Activated CD4-positive, alpha-beta T cell treated with anti-CD3 and anti-CD28 coated beads for 36 hours (primary cell): ENCODE data around the gene TTC39C. TPM values are rescaled to one million over a fixed set of nuclear protein-coding genes. Genes with fewer than 3 reads are reported as not detected.
A peak's percentile ranks its signal among the peaks of the same experiment; 100 is the strongest.

Source experiments
- ATAC-seq: fragments of 200-7000 bp; cut with Tn5 transposase; one replicate; pipeline ENCODE4 v1.10.0; 2021; ENCODE audit warnings: mild to moderate bottlenecking, moderate library complexity
- CTCF ChIA-PET: fragments of 350-600 bp; sonication (Branson Sonifier 250); formaldehyde crosslinking; loops from one replicate; lab custom pipeline; 2021; ENCODE audit warnings: antibody characterized with exemption; lab: Charles Lee
- POLR2A ChIA-PET: fragments of 350-600 bp; sonication (Branson Sonifier 250); formaldehyde crosslinking; loops from one replicate; lab custom pipeline; 2021; ENCODE audit warnings: antibody characterized with exemption, inconsistent platforms; lab: Charles Lee
- DNase-seq: peaks from one replicate; pipeline ENCODE4 v3.0.0-alpha.2; 2020
- H3K27ac Mint-ChIP-seq: one replicate; pipeline ENCODE4 v1.8.0; 2021; ENCODE audit warnings: mixed read lengths
- H3K27me3 Mint-ChIP-seq: one replicate; pipeline ENCODE4 v1.8.0; 2021; ENCODE audit warnings: mixed read lengths
- H3K36me3 Mint-ChIP-seq: one replicate; pipeline ENCODE4 v1.8.0; 2021; ENCODE audit warnings: low read depth, mixed read lengths
- H3K4me1 Mint-ChIP-seq: one replicate; pipeline ENCODE4 v1.8.0; 2021; ENCODE audit warnings: mixed read lengths
- H3K4me3 Mint-ChIP-seq: one replicate; pipeline ENCODE4 v1.8.0; 2021; ENCODE audit warnings: mild to moderate bottlenecking, moderate library complexity, mixed read lengths
- H3K9me3 Mint-ChIP-seq: one replicate; pipeline ENCODE4 v1.8.0; 2021; ENCODE audit warnings: low read depth, mixed read lengths
- intact Hi-C, 2 experiments: fragments of 100-400 bp; cut with DNase I in 1 of 2; cut with micrococcal nuclease in 1 of 2; formaldehyde crosslinking; loops; one replicate each; pipeline versions ENCODE4 v1.14.2 to v1.15.1; 2022 to 2024; cut with DNase I, micrococcal nuclease
- total RNA-seq, 2 experiments: library from RNA; stranded (reverse); gene quantifications; one replicate each; pipeline ENCODE4 v1.2.3, GENCODE V29; 2021

The TTC39C gene
- total RNA-seq, 2 experiments from 2014 or later, result 22.2 to 28.6 TPM

DNA sequence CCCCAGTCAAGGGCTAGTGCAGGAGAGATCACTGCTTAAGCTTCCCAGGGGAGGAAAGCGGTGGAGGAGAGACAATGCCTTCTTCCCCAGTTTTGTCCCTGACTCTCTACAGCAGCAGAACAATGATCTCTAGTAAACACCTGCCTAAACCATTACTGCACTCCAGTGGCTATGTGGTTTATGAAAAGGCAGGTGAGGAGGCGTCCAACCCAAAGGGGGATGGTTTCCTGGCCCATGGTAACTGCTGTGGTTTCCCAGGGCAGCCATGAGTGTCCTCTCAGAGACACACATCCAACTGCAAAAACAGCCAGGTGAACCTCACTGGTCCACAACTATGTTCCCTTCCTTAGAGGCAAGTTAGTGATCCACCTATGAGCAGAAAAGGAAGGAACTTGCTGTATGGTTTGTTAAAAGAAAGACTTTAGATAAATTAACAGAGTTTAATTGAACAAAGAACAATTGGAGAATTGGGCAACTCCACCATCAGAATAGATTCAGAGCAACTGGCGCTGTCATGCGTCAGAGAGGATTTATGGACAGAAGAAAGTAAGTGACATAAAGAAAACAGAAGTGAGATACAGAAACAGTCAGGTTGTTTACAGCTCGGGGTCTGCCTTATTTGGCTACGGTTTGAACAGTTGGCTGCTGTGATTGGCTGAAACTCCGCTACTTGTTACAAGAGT is 4.8 kb upstream of the TTC39C start:
- no peaks in the 10 kb centered on the region for H3K9me3 Mint-ChIP-seq
- H3K36me3 Mint-ChIP-seq, result no peaks in the 10 kb centered on the region
- peak; percentile 10 for ATAC-seq
- POLR2A ChIA-PET, result no interaction called here
- peaks cover 7% of the 10 kb centered on the region for H3K27me3 Mint-ChIP-seq
- CTCF ChIA-PET, result interaction anchor here (1.0 to 1.3 kb wide), 2 partner anchors 11 to 17 kb away, joined by 3 to 5 read pairs; no protein-coding TSS in a partner anchor
- H3K27ac Mint-ChIP-seq, result peak overlapping the region; percentile 40
- intact Hi-C loops, result loop anchor here in 1 of 2 experiments (10.0 kb wide), 3 partner anchors 355 to 775 kb away; partner anchors contain the start of gene RMC1
- DNase-seq, result peak; percentile 54
- H3K4me3 Mint-ChIP-seq, result no peak overlapping the region
- peaks cover 60% of the 10 kb centered on the region for H3K4me1 Mint-ChIP-seq

- peaks cover 59% of the 10 kb centered on the region for H3K4me1 Mint-ChIP-seq
- H3K36me3 Mint-ChIP-seq, result no peaks in the 10 kb centered on the region
- CTCF ChIA-PET, result interaction anchor here (0.6 kb wide), 1 partner anchor 161 kb away, joined by 3 read pairs; no protein-coding TSS in a partner anchor
- no peak for ATAC-seq
- H3K27me3 Mint-ChIP-seq, result peaks cover 7% of the 10 kb centered on the region
- POLR2A ChIA-PET, result interaction anchor here (1.1 kb wide), 1 partner anchor 33 kb away, joined by 3 read pairs; no protein-coding TSS in a partner anchor
- DNase-seq, result no peak
- intact Hi-C loops, result loop anchor here in 1 of 2 experiments (10.0 kb wide), 3 partner anchors 354 to 776 kb away; partner anchors contain the start of gene RMC1
- no peak overlapping the region for H3K27ac Mint-ChIP-seq
- no peak overlapping the region for H3K4me3 Mint-ChIP-seq
- no peaks in the 10 kb centered on the region for H3K9me3 Mint-ChIP-seq
Measured at GRCh38 chr18:24010673-24011072, 3.9 kb upstream of the TTC39C start.

GRCh38 chr18:24011123-24011917 is 3.2 kb upstream of the TTC39C start:
- Mint-ChIP-seq H3K36me3 (no peaks in the 10 kb centered on the region), H3K4me3 (peak overlapping the region; percentile 59), H3K27me3 (peaks cover 7% of the 10 kb centered on the region), H3K9me3 (no peaks in the 10 kb centered on the region), H3K4me1 (peaks cover 61% of the 10 kb centered on the region), H3K27ac (peak overlapping the region; percentile 79)
- CTCF ChIA-PET, result no interaction called here
- POLR2A ChIA-PET, result interaction anchor here (0.6 to 1.1 kb wide), 2 partner anchors 33 to 82 kb away, joined by 3 read pairs; no protein-coding TSS in a partner anchor
- DNase-seq, result peak; percentile 26
- intact Hi-C loops, result loop anchor here in 1 of 2 experiments (10.0 kb wide), 3 partner anchors 353 to 777 kb away; partner anchors contain the start of gene RMC1
- no peak for ATAC-seq

DNA sequence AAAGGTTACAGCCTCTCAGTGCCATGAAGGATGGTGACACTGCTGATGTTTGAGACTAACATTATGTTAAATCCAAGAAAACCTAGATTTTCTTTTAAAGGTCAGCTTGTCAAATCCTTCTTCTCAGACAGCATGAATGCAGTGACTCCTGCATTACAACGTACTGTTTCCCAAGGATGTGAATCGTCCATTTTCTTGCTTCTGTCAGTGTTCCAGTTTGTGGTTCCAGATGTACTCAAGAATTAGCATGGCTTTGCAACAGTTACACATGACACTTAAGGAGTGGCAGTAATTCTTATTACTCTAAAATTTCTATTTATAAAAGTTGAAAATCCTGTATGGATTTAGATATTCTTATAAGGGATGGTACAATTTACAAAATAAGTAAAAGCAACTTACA is 1.5 kb upstream of the TTC39C start:
- Mint-ChIP-seq H3K9me3 (no peaks in the 10 kb centered on the region), H3K4me3 (peak overlapping the region; percentile 59), H3K27ac (peak overlapping the region; percentile 79), H3K4me1 (peaks cover 70% of the 10 kb centered on the region), H3K27me3 (peaks cover 7% of the 10 kb centered on the region), H3K36me3 (no peaks in the 10 kb centered on the region)
- ChIA-PET CTCF (interaction anchor here (1.0 kb wide), 2 partner anchors 9 to 94 kb away, joined by 3 read pairs; no protein-coding TSS in a partner anchor), POLR2A (interaction anchor here (0.9 to 2.1 kb wide), 2 partner anchors 38 to 70 kb away, joined by 4 to 5 read pairs; no protein-coding TSS in a partner anchor)
- intact Hi-C loops, result loop anchor here (2.0 to 10.0 kb wide), 5 partner anchors 20 to 778 kb away; partner anchors contain the start of gene RMC1 (in 1 of the 2)
- no peak for ATAC-seq
- DNase-seq, result no peak

GRCh38 chr18:24014986-24015638 is 558 bp downstream of the TTC39C start:
- H3K27me3 Mint-ChIP-seq, result no peaks in the 10 kb centered on the region
- H3K36me3 Mint-ChIP-seq, result peaks cover 3% of the 10 kb centered on the region
- H3K4me3 Mint-ChIP-seq, result peak overlapping the region; percentile 94
- ChIA-PET POLR2A (interaction anchor here (2.1 kb wide), 1 partner anchor 72 kb away, joined by 5 read pairs; no protein-coding TSS in a partner anchor), CTCF (interaction anchor here (1.0 to 1.2 kb wide), 2 partner anchors 12 to 26 kb away, joined by 3 read pairs; no protein-coding TSS in a partner anchor)
- peak overlapping the region; percentile 84 for H3K27ac Mint-ChIP-seq
- DNase-seq (peak; percentile 74), ATAC-seq (peak; percentile 10)
- H3K9me3 Mint-ChIP-seq, result no peaks in the 10 kb centered on the region
- intact Hi-C loops, result loop anchor here (1.0 to 10.0 kb wide), 11 partner anchors 23 to 780 kb away; partner anchors contain the start of genes NPC1 (in 1 of the 2) and RMC1 (in 1 of the 2)
- peaks cover 70% of the 10 kb centered on the region for H3K4me1 Mint-ChIP-seq

DNA sequence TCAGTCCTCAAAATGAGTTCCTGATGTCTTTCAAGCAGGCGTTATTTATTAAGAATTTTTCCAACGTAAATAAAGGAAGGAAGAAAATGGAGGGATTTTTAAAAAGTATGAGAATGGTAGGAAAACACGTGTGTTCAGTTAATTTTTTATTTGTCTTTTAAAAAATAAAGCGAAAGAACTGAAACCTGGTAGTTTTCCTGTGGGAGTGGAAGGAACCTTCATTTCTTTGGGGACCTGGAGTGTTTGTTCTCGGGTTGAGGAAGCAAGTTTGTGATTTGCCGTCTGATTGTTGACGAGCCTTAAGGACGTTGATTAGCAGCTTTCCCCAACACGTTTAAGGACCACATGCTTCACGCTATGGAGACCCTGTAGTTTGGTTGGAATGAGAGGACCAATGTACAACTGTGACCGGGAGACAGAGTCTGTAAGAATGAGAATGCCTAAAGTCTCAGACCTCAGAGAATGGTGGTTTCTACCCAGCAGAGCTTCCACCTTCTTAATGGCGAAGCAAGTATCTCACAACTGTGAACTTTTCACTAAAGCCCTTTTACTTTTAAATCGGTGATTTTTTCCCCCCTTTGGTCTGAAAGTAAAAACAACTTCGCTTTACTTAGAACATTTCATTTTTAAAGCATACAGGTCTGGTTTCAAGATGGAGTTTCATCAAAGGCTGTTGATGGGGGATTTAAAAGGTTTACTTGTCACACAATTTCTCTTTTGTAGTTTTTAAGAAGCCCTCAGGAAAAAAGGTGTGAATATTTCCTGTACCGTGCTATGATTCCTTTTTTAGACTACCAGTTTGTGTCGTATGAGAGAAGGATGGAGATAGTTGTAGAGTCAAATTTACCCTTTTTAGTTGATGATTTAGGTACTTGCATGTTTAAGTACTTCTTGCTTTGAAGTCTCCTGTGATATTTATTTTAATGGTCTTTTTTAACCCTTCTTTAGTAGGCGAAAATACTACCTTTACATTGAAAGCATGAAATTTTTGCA is 1.4 kb downstream of the TTC39C start:
- DNase-seq, result no peak
- Mint-ChIP-seq H3K4me1 (peaks cover 70% of the 10 kb centered on the region), H3K9me3 (no peaks in the 10 kb centered on the region), H3K27ac (peak overlapping the region; percentile 84), H3K36me3 (peaks cover 3% of the 10 kb centered on the region), H3K4me3 (peak overlapping the region; percentile 94), H3K27me3 (no peaks in the 10 kb centered on the region)
- POLR2A ChIA-PET, result no interaction called here
- intact Hi-C loops, result loop anchor here (2.0 to 10.0 kb wide), 8 partner anchors 43 to 781 kb away; partner anchors contain the start of genes NPC1 (in 1 of the 2) and RMC1 (in 1 of the 2)
- ATAC-seq, result no peak
- CTCF ChIA-PET, result interaction anchor here (1.0 to 1.6 kb wide), 6 partner anchors 11 to 87 kb away, joined by 3 to 5 read pairs (median 4); no protein-coding TSS in a partner anchor

DNA sequence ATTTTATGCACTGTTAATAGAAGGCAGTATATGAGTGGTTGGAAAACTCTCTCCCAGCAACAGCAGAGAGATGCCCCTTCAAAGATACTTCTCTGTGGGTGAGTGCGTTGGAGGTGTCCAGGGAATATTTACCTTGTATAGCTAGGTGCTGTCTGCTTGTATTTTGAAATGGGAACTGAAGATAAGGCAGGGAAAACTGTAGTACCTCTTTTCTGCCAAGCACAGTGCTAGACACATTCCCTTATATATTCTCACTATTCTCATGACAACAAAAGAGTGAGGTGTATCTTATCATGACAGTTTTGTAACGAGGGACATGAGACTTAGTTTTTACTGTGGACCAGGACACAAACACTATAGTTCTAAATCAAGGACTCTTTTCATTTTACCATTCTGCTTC is 2.1 kb downstream of the TTC39C start:
- intact Hi-C loops, result loop anchor here in 1 of 2 experiments (10.0 kb wide), 3 partner anchors 348 to 782 kb away; partner anchors contain the start of gene RMC1

DNA sequence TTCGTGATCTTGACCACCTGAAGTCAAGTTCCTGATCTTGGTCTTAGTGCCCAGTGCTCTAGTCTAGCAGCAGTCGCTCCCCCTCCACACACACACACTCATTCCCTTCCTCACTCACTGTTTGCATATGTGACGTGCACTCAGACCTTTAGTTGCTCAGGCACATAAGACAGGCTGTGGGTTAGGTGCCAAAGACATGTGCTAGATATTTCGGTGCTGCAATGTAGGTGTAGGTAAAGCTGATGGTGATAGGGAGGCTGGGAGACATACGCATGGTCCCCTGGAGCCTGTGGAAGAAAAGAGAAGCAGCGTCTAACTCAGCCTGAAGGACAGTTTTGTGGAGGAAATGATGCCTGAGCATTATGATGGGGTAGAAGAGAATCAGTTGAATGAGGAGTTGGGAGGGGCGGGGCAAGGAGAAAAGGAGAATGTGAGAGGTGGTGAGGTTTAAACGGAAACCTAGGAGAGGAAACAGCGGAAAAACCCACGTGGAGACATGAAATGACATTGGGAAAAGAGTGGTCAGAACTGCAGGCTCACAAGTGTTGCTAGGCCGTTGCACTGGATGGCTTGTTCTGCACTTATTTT is 3.8 kb downstream of the TTC39C start:
- ChIA-PET POLR2A (no interaction called here), CTCF (interaction anchor here (1.2 to 1.5 kb wide), 2 partner anchors 50 to 63 kb away, joined by 3 read pairs; no protein-coding TSS in a partner anchor)
- peaks cover 73% of the 10 kb centered on the region for H3K4me1 Mint-ChIP-seq
- H3K27me3 Mint-ChIP-seq, result no peaks in the 10 kb centered on the region
- H3K4me3 Mint-ChIP-seq, result peak overlapping the region; percentile 34
- H3K36me3 Mint-ChIP-seq, result peaks cover 10% of the 10 kb centered on the region
- ATAC-seq (peak; percentile 35), DNase-seq (peak; percentile 58)
- intact Hi-C loops, result loop anchor here (2.0 to 10.0 kb wide), 5 partner anchors 58 to 784 kb away; partner anchors contain the start of gene RMC1 (in 1 of the 2)
- H3K9me3 Mint-ChIP-seq, result no peaks in the 10 kb centered on the region
- peak overlapping the region; percentile 75 for H3K27ac Mint-ChIP-seq

More for the DNA sequence above, 2.1 kb downstream of the TTC39C start:
- Mint-ChIP-seq H3K4me3 (peak overlapping the region; percentile 94), H3K36me3 (peaks cover 3% of the 10 kb centered on the region), H3K27me3 (no peaks in the 10 kb centered on the region), H3K4me1 (peaks cover 70% of the 10 kb centered on the region), H3K27ac (peak overlapping the region; percentile 84), H3K9me3 (no peaks in the 10 kb centered on the region)
- no peak for DNase-seq
- ChIA-PET POLR2A (no interaction called here), CTCF (interaction anchor here (1.0 to 1.6 kb wide), 5 partner anchors 37 to 88 kb away, joined by 3 to 5 read pairs (median 4); no protein-coding TSS in a partner anchor)
- no peak for ATAC-seq
